DLD1 (cell line): Measurements from ENCODE around the gene B2M.

Experiments
- in situ Hi-C: cut with HindIII; loops from 2 replicates; pipeline ENCODE4 v1.10.0; 2017; ENCODE audit warnings: low sequenced_read_pairs

B2M gene

GRCh38 chr15:44763848-44764247, 52.5 kb downstream of the B2M start:
- in situ Hi-C loops: no loop called here

DNA sequence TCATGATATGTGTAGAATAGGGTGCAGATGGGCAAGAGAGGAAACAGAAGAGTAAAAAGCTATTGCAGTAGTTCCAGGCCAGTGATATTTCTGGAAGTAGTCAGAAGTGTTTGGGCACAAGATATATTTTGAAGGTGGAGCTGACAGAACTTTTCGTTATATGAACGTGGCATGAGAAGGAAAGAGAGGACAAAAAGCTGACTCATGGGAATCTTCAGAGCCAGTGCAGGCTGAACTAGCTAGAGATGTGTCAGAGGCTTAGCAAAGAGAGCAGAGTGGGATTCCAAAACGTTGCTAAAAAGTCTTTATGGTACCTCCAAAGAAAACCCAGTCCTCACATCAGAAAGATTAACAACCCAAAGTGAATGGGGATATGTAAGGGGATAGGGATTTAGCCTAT, 53.7 kb downstream of the B2M start:
- in situ Hi-C loops: no loop called here
